ENCODE results near the gene NCAPH2.

NCAPH2 gene

GRCh38 chr22:50550395-50550794, 42.4 kb downstream of the NCAPH2 start:
- DNase-seq = no peak

GRCh38 chr22:50551160-50551752, 43.2 kb downstream of the NCAPH2 start:
- no peak for DNase-seq

DNA sequence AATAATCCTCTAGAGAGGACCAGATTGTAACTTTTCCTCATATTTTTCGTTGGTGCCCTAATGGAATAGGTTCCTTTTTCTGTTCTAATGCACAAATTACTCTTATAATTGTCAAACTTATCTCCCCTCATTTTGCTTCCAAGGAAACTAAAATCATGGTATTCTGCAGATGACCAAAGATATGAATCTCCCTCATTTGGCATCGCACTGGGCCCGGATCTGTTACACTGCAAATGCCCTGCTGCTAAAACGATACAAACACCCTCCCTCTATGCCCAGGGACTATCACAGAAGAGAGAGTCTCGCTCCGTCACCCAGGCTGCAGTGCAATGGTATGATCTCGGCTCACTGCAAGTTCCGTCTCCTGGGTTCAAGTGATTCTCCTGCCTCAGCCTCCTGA, 45.3 kb downstream of the NCAPH2 start:
- no peak for DNase-seq

- no peak for DNase-seq
Measured at GRCh38 chr22:50556703-50557102, 48.7 kb downstream of the NCAPH2 start.

- DNase-seq = no peak
Measured at GRCh38 chr22:50560034-50560433, 52.0 kb downstream of the NCAPH2 start.

DNA sequence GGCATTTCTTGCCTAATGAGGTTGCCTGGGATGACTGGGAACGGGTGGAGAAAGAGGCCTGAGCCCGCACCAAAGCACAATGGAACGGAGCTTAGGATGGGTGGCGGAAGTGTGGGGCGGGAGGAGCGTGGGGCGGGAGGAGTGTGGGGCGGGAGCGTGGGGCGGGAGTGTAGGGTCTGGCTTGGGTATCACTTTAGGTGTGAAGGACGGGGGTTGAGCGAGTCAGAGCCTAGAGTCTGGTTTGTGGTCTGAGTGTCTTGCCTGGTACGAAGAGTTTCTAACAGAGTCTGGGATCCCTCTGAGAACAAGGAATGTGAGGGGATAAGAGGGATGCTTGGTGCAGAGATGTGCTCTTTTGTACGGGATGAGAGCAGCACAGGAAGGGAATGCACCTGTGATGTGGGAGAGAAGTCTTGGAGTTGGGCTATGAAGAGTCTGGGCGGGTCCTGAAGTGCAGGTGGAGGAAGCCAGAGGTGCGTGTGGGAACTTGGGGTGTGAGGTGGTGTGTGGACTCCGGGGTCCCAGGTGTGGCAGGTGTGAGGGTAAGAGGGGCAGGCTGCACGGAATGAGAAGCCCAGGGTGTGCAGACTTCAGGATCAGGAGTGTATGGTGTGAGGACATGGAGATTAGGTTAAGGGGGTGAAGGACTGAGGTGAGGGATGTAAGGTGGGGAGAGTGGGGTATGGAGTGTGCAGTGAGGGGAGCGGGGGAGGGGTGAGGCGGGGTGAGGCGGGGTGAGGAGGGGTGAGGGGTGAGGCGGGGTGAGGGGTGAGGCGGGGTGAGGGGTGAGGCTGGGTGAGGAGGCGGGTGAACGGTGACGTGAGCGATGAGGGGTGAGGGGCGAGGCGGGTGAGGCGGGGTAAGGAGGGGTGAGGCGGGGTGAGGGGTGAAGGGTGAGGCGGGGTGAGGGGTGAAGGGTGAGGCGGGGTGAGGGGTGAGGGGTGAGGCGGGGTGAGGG, 53.7 kb downstream of the NCAPH2 start:
- DNase-seq = no peak

GRCh38 chr22:50562523-50563412, 54.7 kb downstream of the NCAPH2 start, which contains the start of gene SYCE3:
SYCE3 (minus strand) TSS chr22:50562919; CDS start chr22:50556405, 6,514 bp downstream.
- DNase-seq = peak; percentile 99

GRCh38 chr22:50563413-50564160, 55.6 kb downstream of the NCAPH2 start:
- DNase-seq = no peak

DNA sequence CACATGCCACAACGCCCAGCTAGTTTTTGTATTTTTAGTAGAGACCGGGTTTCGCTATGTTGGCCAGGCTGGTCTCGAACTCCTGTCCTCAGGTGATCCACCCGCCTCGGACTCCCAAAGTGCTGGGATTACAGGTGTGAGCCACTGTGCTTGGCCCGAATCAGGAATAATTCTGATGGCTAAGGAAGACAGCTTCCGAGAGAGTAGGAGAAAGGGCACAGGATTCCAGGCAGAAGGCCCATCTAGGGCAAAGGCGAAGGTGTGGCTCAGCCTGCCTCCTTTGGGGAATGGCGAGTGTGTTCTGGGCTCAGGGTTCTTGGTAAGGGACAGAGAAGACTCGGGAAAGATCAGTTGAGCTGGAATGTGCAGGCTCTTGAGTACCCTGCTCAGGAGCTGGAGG, 56.3 kb downstream of the NCAPH2 start:
- no peak for DNase-seq

GRCh38 chr22:50567721-50568252, 59.8 kb downstream of the NCAPH2 start:
- DNase-seq = no peak

DNA sequence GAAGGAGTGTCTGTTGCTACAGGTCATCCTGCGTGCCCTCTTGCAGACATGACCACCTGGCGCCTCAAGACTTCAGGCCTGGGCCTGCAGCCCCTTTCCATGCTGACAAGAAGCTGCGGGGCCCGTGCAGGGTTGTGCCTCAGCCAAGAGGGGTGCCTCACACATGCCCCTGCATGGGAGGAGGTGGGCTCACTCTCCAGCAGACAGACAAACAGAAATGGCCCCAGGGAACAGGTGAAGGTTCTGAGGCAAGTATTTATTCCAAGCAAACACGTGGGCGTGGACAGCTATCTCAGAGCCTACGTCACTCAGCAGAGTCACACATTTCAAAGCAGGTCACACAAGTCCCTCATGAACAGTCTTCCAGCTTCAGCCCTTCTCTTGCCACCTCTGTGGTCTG, 60.6 kb downstream of the NCAPH2 start:
- DNase-seq = no peak

DNA sequence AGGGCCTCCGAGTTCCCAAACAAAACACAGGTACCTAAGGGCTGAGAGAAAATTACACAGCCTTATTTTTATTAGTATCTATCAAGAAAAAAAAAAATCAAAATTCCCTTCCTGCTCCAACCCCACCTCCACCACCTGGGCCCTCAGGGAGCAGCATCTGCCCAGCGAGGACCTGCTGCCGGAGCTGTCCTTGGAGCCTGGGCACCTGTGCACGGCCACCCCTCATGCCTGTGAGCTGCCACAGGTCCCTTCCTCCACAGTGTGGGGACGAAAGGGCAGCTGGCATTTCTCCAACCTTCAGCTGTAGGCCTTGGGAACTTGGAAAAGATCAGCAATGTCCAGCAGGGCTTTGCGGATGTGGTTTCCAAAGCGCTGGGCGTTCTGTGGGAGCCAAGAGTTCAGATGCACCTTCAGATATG, 61.0 kb downstream of the NCAPH2 start:
- no peak for DNase-seq

GRCh38 chr22:50569896-50570535, 62.0 kb downstream of the NCAPH2 start:
- no peak for DNase-seq

DNA sequence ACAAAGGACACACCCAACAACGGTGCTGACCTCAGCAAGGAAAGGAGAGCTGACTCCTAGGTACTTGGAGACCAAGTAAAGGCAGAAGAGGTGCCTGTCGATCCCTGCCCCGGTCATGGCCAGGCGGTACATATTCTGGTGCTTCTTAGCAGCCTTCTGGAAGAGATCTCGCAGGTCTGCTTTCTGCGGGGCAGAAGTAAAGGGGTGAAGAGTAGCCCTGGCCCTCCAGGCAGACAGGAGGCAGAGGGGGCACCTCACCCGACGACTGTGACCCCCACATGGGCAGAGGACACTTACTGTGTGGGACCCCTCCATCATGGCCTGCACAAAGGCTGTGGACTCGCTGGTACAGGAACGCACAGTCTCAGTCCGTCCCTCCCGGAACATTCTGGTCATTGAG, 62.8 kb downstream of the NCAPH2 start:
- DNase-seq = no peak

- no peak for DNase-seq
Measured at GRCh38 chr22:50571264-50572175, 63.5 kb downstream of the NCAPH2 start.

DNA sequence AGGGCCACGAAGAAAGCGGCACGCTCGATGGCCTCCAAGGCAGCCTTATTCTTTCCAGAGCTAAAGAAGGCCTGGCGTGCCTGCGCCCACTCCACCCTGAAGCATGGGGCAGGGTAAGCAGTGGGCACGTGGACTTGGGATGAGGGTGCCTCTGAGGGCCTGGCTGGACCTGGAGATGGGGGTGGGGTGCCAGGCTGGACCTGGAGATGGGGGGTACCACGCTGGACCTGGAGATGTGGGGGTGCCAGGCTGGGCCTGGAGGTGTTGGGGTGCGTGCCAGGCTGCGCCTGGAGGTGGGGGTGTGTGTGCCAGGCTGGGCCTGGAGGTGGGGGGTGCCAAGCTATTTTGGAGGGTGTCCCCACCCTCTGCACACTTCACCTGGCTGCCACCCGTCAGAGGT, 64.9 kb downstream of the NCAPH2 start:
- DNase-seq = no peak

- DNase-seq = no peak
Measured at GRCh38 chr22:50573491-50574382, 65.7 kb downstream of the NCAPH2 start.

DNA sequence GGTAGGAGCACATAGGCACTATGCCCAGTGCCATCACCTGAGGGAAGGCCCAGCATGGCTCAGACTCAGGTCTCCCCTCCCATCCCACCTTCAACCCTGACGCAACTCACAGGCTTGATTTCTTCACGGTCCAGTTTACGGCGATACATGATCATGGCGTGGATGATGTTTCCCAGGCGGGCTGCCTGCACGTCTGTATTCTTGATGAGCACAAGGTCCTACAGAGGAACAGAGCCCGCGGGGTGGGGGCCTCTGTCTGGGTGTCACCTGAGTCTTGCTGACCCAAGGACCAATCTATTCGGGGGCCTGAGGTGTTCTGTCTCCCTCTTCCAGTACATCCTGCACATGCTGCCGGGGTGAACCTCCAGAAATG, 66.3 kb downstream of the NCAPH2 start:
- DNase-seq = no peak

Data from hematopoietic multipotent progenitor cell treated with erythropoietin and hydrocortisone succinate and interleukin-3 and kit ligand, for 6 days (in vitro differentiated cells).